ENCODE measurements around the gene MASP2. TPM values are rescaled to one million over a fixed set of nuclear protein-coding genes. Genes with fewer than 3 reads are reported as not detected.
"Not testable (repeated sequence)": the region's sequence is repeated elsewhere in the genome, so short reads cannot be mapped to it uniquely, and the experiment has no call there.

MASP2 gene
- total RNA-seq, 1 donor from 2014 or later = 0.73 TPM

GRCh38 chr1:11023201-11023600 is 23.8 kb downstream of the MASP2 start:
- H3K27ac Mint-ChIP-seq (ENCODE audit: unreplicated experiment) = no peak overlapping the region
- H3K27me3 Mint-ChIP-seq (ENCODE audit: low read depth, unreplicated experiment) = no peaks in the 10 kb centered on the region
- H4K20me1 ChIP-seq (ENCODE audit: insufficient read depth, low read length) = peaks cover 79% of the 10 kb centered on the region
- no peak overlapping the region for H3K4me2 ChIP-seq (ENCODE audit: low read length)
- no peaks in the 10 kb centered on the region for H3K27me3 ChIP-seq (ENCODE audit: insufficient read depth, low read length)
- H3K36me3 ChIP-seq (ENCODE audit: insufficient read depth, low read length) = peaks cover 77% of the 10 kb centered on the region
- no peaks in the 10 kb centered on the region for H3K9me3 Mint-ChIP-seq (ENCODE audit: unreplicated experiment)
- no peak overlapping the region for H2AFZ ChIP-seq (ENCODE audit: low read depth, low read length)
- DNase-seq (ENCODE audit: low read depth) (no peak), FAIRE-seq (no peak)
- peaks cover 4% of the 10 kb centered on the region for H3K4me1 Mint-ChIP-seq (ENCODE audit: low read depth, unreplicated experiment)
- H3K4me3 ChIP-seq (ENCODE audit: insufficient read depth, low read depth, low read length) = no peak overlapping the region
- no peak overlapping the region for H3K27ac ChIP-seq (ENCODE audit: low read depth, low read length)
- no peak overlapping the region for H3K9ac ChIP-seq (ENCODE audit: low read length)
- peaks cover 40% of the 10 kb centered on the region for H3K79me2 ChIP-seq (ENCODE audit: insufficient read depth, low read length)
- no peaks in the 10 kb centered on the region for H3K4me1 ChIP-seq (ENCODE audit: insufficient read depth, low read length)
- no peak for TF ChIP-seq CTCF (IDR thresholded peaks at IDR 0.05; ENCODE audit: insufficient read depth, low read depth, low read length)
- no peak for TF ChIP-seq EZH2 (IDR thresholded peaks at IDR 0.05; ENCODE audit: insufficient read depth, low read length)
- peaks cover 27% of the 10 kb centered on the region for H3K36me3 Mint-ChIP-seq (ENCODE audit: low read depth, unreplicated experiment)
- H3K4me3 Mint-ChIP-seq (ENCODE audit: unreplicated experiment) = no peak overlapping the region
- no peaks in the 10 kb centered on the region for H3K9me3 ChIP-seq (ENCODE audit: insufficient read depth, low read depth, low read length)

GRCh38 chr1:11019971-11020370 is 27.1 kb downstream of the MASP2 start:
- Mint-ChIP-seq H3K4me1 (ENCODE audit: low read depth, unreplicated experiment) (no peaks in the 10 kb centered on the region), H3K27ac (ENCODE audit: unreplicated experiment) (no peak overlapping the region), H3K9me3 (ENCODE audit: unreplicated experiment) (no peaks in the 10 kb centered on the region), H3K4me3 (ENCODE audit: unreplicated experiment) (no peak overlapping the region), H3K36me3 (ENCODE audit: low read depth, unreplicated experiment) (peaks cover 17% of the 10 kb centered on the region), H3K27me3 (ENCODE audit: low read depth, unreplicated experiment) (no peaks in the 10 kb centered on the region)
- H3K27ac ChIP-seq (ENCODE audit: low read depth, low read length) = no peak overlapping the region
- no peak overlapping the region for H3K9ac ChIP-seq (ENCODE audit: low read length)
- H3K9me3 ChIP-seq (ENCODE audit: insufficient read depth, low read depth, low read length) = no peaks in the 10 kb centered on the region
- no peak overlapping the region for H2AFZ ChIP-seq (ENCODE audit: low read depth, low read length)
- peaks cover 58% of the 10 kb centered on the region for H3K79me2 ChIP-seq (ENCODE audit: insufficient read depth, low read length)
- no peaks in the 10 kb centered on the region for H3K4me1 ChIP-seq (ENCODE audit: insufficient read depth, low read length)
- TF ChIP-seq CTCF (IDR thresholded peaks at IDR 0.05; ENCODE audit: insufficient read depth, low read depth, low read length) = no peak
- no peak for TF ChIP-seq EZH2 (IDR thresholded peaks at IDR 0.05; ENCODE audit: insufficient read depth, low read length)
- H4K20me1 ChIP-seq (ENCODE audit: insufficient read depth, low read length) = peaks cover 87% of the 10 kb centered on the region
- H3K4me2 ChIP-seq (ENCODE audit: low read length) = no peak overlapping the region
- FAIRE-seq (no peak), DNase-seq (ENCODE audit: low read depth) (no peak)
- H3K36me3 ChIP-seq (ENCODE audit: insufficient read depth, low read length) = peaks cover 65% of the 10 kb centered on the region
- H3K27me3 ChIP-seq (ENCODE audit: insufficient read depth, low read length) = no peaks in the 10 kb centered on the region
- H3K4me3 ChIP-seq (ENCODE audit: insufficient read depth, low read depth, low read length) = no peak overlapping the region

GRCh38 chr1:11019358-11019757 is 27.7 kb downstream of the MASP2 start:
- not testable (repeated sequence) for H3K4me3 ChIP-seq (ENCODE audit: insufficient read depth, low read depth, low read length); H3K4me1 ChIP-seq (ENCODE audit: insufficient read depth, low read length); FAIRE-seq; H3K27me3 Mint-ChIP-seq (ENCODE audit: low read depth, unreplicated experiment); H3K9me3 ChIP-seq (ENCODE audit: insufficient read depth, low read depth, low read length); H3K27ac ChIP-seq (ENCODE audit: low read depth, low read length); H3K4me3 Mint-ChIP-seq (ENCODE audit: unreplicated experiment); H3K4me2 ChIP-seq (ENCODE audit: low read length); H3K9me3 Mint-ChIP-seq (ENCODE audit: unreplicated experiment); H3K9ac ChIP-seq (ENCODE audit: low read length); H3K27ac Mint-ChIP-seq (ENCODE audit: unreplicated experiment); DNase-seq (ENCODE audit: low read depth); H2AFZ ChIP-seq (ENCODE audit: low read depth, low read length); H3K4me1 Mint-ChIP-seq (ENCODE audit: low read depth, unreplicated experiment); H3K27me3 ChIP-seq (ENCODE audit: insufficient read depth, low read length)
- peaks cover 17% of the 10 kb centered on the region for H3K36me3 Mint-ChIP-seq (ENCODE audit: low read depth, unreplicated experiment)
- Histone ChIP-seq H3K36me3 (ENCODE audit: insufficient read depth, low read length) (peaks cover 61% of the 10 kb centered on the region), H4K20me1 (ENCODE audit: insufficient read depth, low read length) (peaks cover 87% of the 10 kb centered on the region), H3K79me2 (ENCODE audit: insufficient read depth, low read length) (peaks cover 64% of the 10 kb centered on the region)
